ENCODE results near the gene HDDC3.
"Not testable (repeated sequence)": the region's sequence is repeated elsewhere in the genome, so short reads cannot be mapped to it uniquely, and the experiment has no call there.

The HDDC3 gene

GRCh38 chr15:90930861-90931574, 1.3 kb downstream of the HDDC3 start:
- no peak for DNase-seq (ENCODE audit: low spot score)

- no peak for DNase-seq (ENCODE audit: low spot score)
Measured at GRCh38 chr15:90929246-90930019, 2.9 kb downstream of the HDDC3 start.

GRCh38 chr15:90928106-90928505, 4.2 kb downstream of the HDDC3 start:
- DNase-seq (ENCODE audit: low spot score) = not testable (repeated sequence)

- not testable (repeated sequence) for DNase-seq (ENCODE audit: low spot score)
Measured at GRCh38 chr15:90926766-90927165, 5.6 kb downstream of the HDDC3 start.

- DNase-seq (ENCODE audit: low spot score) = no peak
Measured at GRCh38 chr15:90924375-90924774, 8.0 kb downstream of the HDDC3 start.

GRCh38 chr15:90922712-90923322, 9.5 kb downstream of the HDDC3 start:
- DNase-seq (ENCODE audit: low spot score) = not testable (repeated sequence)

- no peak for DNase-seq (ENCODE audit: low spot score)
Measured at GRCh38 chr15:90921887-90922286, 10.5 kb downstream of the HDDC3 start.

GRCh38 chr15:90918835-90919234, 13.5 kb downstream of the HDDC3 start:
- DNase-seq (ENCODE audit: low spot score) = no peak

- DNase-seq (ENCODE audit: low spot score) = no peak
Measured at GRCh38 chr15:90918034-90918788, 14.1 kb downstream of the HDDC3 start.

- DNase-seq (ENCODE audit: low spot score) = no peak
Measured at GRCh38 chr15:90917569-90917968, 14.8 kb downstream of the HDDC3 start.

GRCh38 chr15:90916461-90916860, 15.9 kb downstream of the HDDC3 start:
- DNase-seq (ENCODE audit: low spot score) = no peak

GRCh38 chr15:90915808-90916440, 16.4 kb downstream of the HDDC3 start:
- DNase-seq (ENCODE audit: low spot score) = no peak

- no peak for DNase-seq (ENCODE audit: low spot score)
Measured at GRCh38 chr15:90915216-90915807, 17.0 kb downstream of the HDDC3 start.

GRCh38 chr15:90914305-90915080, 17.9 kb downstream of the HDDC3 start:
- DNase-seq (ENCODE audit: low spot score) = no peak

- no peak for DNase-seq (ENCODE audit: low spot score)
Measured at GRCh38 chr15:90913398-90913944, 18.9 kb downstream of the HDDC3 start.

GRCh38 chr15:90912770-90913075, 19.6 kb downstream of the HDDC3 start:
- DNase-seq (ENCODE audit: low spot score) = no peak

GRCh38 chr15:90911906-90912769, 20.2 kb downstream of the HDDC3 start:
- no peak for DNase-seq (ENCODE audit: low spot score)

GRCh38 chr15:90911302-90911623, 21.1 kb downstream of the HDDC3 start:
- no peak for DNase-seq (ENCODE audit: low spot score)

- no peak for DNase-seq (ENCODE audit: low spot score)
Measured at GRCh38 chr15:90910441-90911301, 21.7 kb downstream of the HDDC3 start.

Data from AG20443 (cell line).